Adrenal gland (tissue), 19 donors: ENCODE measurements around the gene EEF1AKMT4. TPM values are rescaled to one million over a fixed set of nuclear protein-coding genes. Genes with fewer than 3 reads are reported as not detected.

ENCODE experiments used
- DNase-seq, 7 donors: peaks; one replicate each; pipeline ENCODE4 v3.0.0-alpha.2; 2019 to 2020
- H3K27ac ChIP-seq, 5 donors: fragments of 200-600 bp; sonication (generic) in 4 of 5; 1 replicate in 3 of 5; 2 replicates in 2 of 5; pipeline versions ENCODE4 v1.5.1 to v1.8.0; 2016 to 2020; ENCODE audit warnings: mild to moderate bottlenecking in 1 of 5
- H3K27me3 ChIP-seq: fragments of 200-600 bp; 2 replicates; pipeline ENCODE4 v1.8.0; 2021
- H3K36me3 ChIP-seq, 2 donors: fragments of 200-600 bp; replicated peaks in 1 of 2; 1 replicate in 1 of 2; 2 replicates in 1 of 2; pipeline versions ENCODE4 v1.5.1 to v1.8.0; 2018 to 2022
- H3K4me1 ChIP-seq, 2 donors: fragments of 200-600 bp; replicated peaks in 1 of 2; 1 replicate in 1 of 2; 2 replicates in 1 of 2; pipeline versions ENCODE4 v1.5.1 to v1.8.0; 2018 to 2021
- H3K4me3 ChIP-seq, 4 donors: fragments of 200-600 bp; sonication (generic) in 3 of 4; one replicate each; pipeline ENCODE4 v1.5.1; 2016 to 2018
- H3K9me3 ChIP-seq, 3 donors: fragments of 200-600 bp; sonication (generic) in 1 of 3; replicated peaks in 1 of 3; 1 replicate in 2 of 3; 2 replicates in 1 of 3; pipeline versions ENCODE4 v1.5.1 to v1.8.0; 2016 to 2021
- POLR2A ChIP-seq, 2 donors: fragments of 450-650 bp; IDR thresholded peaks; one replicate each; pipeline ENCODE4 v1.6.1; 2017; ENCODE audit warnings: antibody characterized with exemption in 2 of 2, mild to moderate bottlenecking in 2 of 2, moderate library complexity in 1 of 2
- WGBS, 4 donors: extraction: QIAGEN DNeasy Blood & Tissue Kit in 2 of 4; methylation state at CpG; one replicate each; pipeline versions ENCODE4 v1.1.5 to v1.1.7; 2013 to 2017; 5-methylcytosine and 5-hydroxymethylcytosine counted together
- intact Hi-C, 2 donors: fragments of 100-400 bp; cut with DNase I; formaldehyde crosslinking; loops; one replicate each; pipeline versions ENCODE4 v1.14.1 to v1.15.0; 2022 to 2023
- long read RNA-seq, 10 donors: library from polyadenylated mRNA in 3 of 10; unstranded in 2 of 10; stranded (forward) in 1 of 10; transcript quantifications; one replicate each; pipeline ENCODE4 v2.0.0 and lab custom pipeline, GENCODE V29; 2021 to 2026
- polyA plus RNA-seq, 3 donors: library from polyadenylated mRNA; stranded (reverse); fragments of 200-250 nt in 2 of 3; fragments of 350-450 nt in 1 of 3; fragmentation: Illumina TruSeq in 1 of 3; extraction: RNeasy Lipid Tissue Mini Kit (QIAGEN cat#74804) in 1 of 3; gene quantifications; one replicate each; pipeline ENCODE4 v1.2.3, GENCODE V29; 2013 to 2014
- total RNA-seq, 9 donors: library from RNA; depleted of rRNA in 4 of 9; stranded (reverse); fragments of >200 nt in 4 of 9; fragments of 120-200 nt in 1 of 9; fragmentation: NEBNext Ultra II Directional in 1 of 9; extraction: Animal tissue kit (Norgen Biotek cat#: 25700) in 1 of 9; gene quantifications; one replicate each; pipeline versions ENCODE4 v1.1.0 to v1.2.4, GENCODE V29; 2013 to 2023
- TF ChIP-seq, protein P1 (sequence below), 6 experiments: fragments of 450-650 bp in 4 of 6; fragments of 200-600 bp in 2 of 6; sonication (generic) in 1 of 6; IDR thresholded peaks; 1 replicate in 5 of 6; 2 replicates in 1 of 6; pipeline versions ENCODE4 v1.5.1 to v1.8.0; 2016 to 2021; ENCODE audit warnings: antibody characterized with exemption in 6 of 6, mild to moderate bottlenecking in 2 of 6, moderate library complexity in 1 of 6
- donor health status: healthy with polysubstance abuse.
- donor health status: Bipolar disorder and iron deficiency.
- donor health status: DM: yes; HTN: yes; CAD: no.
- donor health status: DM: no; HTN: no; CAD: no.
- donor health status: DM: no; HTN: no; CAD: no.
- donor health status: DM: yes; HTN: yes; CAD: no.

Gene EEF1AKMT4
- 1 to 10 TPM; 2.7 to 8.3 (median 4.3) TPM for total RNA-seq
- 1 to 10 TPM; 1.8 to 6.6 (median 2.5) TPM for polyA plus RNA-seq
- long read RNA-seq, donor 1, transcript EEF1AKMT4-201 (3 exons, 1,823 nt) = major isoform, 7 of 7 reads
- long read RNA-seq, donor 1, partial matches to known transcripts = 0 of 7 reads
- long read RNA-seq, donor 1, other reads (novel, unspliced or antisense) = 0 of 7 reads
- long read RNA-seq, donor 2, partial matches to known transcripts = 0 of 3 reads
- long read RNA-seq, donor 2, other reads (novel, unspliced or antisense) = 0 of 3 reads
- long read RNA-seq, donor 3, transcript EEF1AKMT4-201 (3 exons, 1,823 nt) = major isoform, 6 of 6 reads
- long read RNA-seq, donor 3, partial matches to known transcripts = 0 of 6 reads
- long read RNA-seq, donor 3, other reads (novel, unspliced or antisense) = 0 of 6 reads
- long read RNA-seq, donor 4, partial matches to known transcripts = 0 of 2 reads
- long read RNA-seq, donor 4, other reads (novel, unspliced or antisense) = 0 of 2 reads
- long read RNA-seq, donor 5, transcript EEF1AKMT4-201 (3 exons, 1,823 nt) = major isoform, 11 of 12 reads
- long read RNA-seq, donor 5, partial matches to known transcripts = 0 of 12 reads
- long read RNA-seq, donor 5, other reads (novel, unspliced or antisense) = 1 of 12 reads
- long read RNA-seq, donor 6, transcript EEF1AKMT4-201 (3 exons, 1,823 nt) = major isoform, 5 of 5 reads
- long read RNA-seq, donor 6, partial matches to known transcripts = 0 of 5 reads
- long read RNA-seq, donor 6, other reads (novel, unspliced or antisense) = 0 of 5 reads
- long read RNA-seq, donor 7, partial matches to known transcripts = 0 of 4 reads
- long read RNA-seq, donor 7, other reads (novel, unspliced or antisense) = 0 of 4 reads
- long read RNA-seq, donor 8, partial matches to known transcripts = 0 of 2 reads
- long read RNA-seq, donor 8, other reads (novel, unspliced or antisense) = 0 of 2 reads
- long read RNA-seq, donor 9, partial matches to known transcripts = 0 of 4 reads
- long read RNA-seq, donor 9, other reads (novel, unspliced or antisense) = 0 of 4 reads
- long read RNA-seq, donor 10, transcript EEF1AKMT4-201 (3 exons, 1,823 nt) = major isoform, 5 of 5 reads
- long read RNA-seq, donor 10, partial matches to known transcripts = 0 of 5 reads
- long read RNA-seq, donor 10, other reads (novel, unspliced or antisense) = 0 of 5 reads

DNA sequence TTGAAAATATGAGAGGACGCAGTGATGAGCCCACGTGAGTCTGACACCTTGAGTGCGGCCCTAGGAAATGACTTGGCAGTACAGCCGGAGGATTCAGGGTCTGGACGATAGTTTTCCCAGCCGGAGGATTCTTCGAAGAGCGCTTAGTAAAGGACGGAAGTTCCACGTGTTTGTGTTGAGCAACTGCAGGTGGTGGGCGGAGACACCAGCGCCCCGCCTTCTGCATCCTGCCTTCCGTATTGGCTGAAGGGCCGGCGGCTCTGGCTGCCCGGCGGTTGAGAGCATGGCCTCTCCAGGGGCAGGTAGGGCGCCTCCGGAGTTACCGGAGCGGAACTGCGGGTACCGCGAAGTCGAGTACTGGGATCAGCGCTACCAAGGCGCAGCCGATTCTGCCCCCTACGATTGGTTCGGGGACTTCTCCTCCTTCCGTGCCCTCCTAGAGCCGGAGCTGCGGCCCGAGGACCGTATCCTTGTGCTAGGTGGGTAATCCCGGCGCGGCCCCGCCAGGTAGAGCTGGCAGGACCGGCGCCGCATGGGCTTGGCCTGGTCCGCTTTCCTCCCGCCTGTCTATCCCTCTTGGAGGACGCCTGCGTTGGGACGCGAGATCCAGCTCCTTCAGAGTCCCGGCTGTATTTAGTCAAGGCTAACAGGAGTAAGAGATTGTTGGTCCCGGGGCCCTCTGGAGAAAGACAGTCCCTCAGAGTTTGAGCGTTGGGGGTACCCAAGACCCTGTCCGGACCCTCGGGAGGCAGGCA is at the start of gene EEF1AKMT4:
EEF1AKMT4 (plus strand) TSS at position 261 of the 755 bp plus-strand sequence; CDS start at position 284, 23 bp downstream.
- H3K27me3 ChIP-seq = no peaks in the 10 kb centered on the region
- intact Hi-C loops = loop anchor here (10.0 kb wide), 1 partner anchor 355 kb away; no protein-coding TSS in a partner anchor
- DNase-seq = peak; percentile 95 to 99 (median 98)
- H3K27ac ChIP-seq = peak within 1 kb of the TSS; percentile 61 to 86 (median 72)
- H3K4me3 ChIP-seq = peak within 1 kb of the TSS; percentile 55 to 84 (median 79)
- WGBS, 4 donors = 0% methylated on average over 13 to 54 of the region's 54 CpGs
- peaks cover 4 to 15% of the 10 kb centered on the region in 2 donors for H3K4me1 ChIP-seq
- no peaks in the 10 kb centered on the region for H3K9me3 ChIP-seq
- TF ChIP-seq POLR2A (IDR thresholded peaks at IDR 0.05) = peak in 1 of 2 donors; percentile 61
- TF ChIP-seq, protein P1, sequence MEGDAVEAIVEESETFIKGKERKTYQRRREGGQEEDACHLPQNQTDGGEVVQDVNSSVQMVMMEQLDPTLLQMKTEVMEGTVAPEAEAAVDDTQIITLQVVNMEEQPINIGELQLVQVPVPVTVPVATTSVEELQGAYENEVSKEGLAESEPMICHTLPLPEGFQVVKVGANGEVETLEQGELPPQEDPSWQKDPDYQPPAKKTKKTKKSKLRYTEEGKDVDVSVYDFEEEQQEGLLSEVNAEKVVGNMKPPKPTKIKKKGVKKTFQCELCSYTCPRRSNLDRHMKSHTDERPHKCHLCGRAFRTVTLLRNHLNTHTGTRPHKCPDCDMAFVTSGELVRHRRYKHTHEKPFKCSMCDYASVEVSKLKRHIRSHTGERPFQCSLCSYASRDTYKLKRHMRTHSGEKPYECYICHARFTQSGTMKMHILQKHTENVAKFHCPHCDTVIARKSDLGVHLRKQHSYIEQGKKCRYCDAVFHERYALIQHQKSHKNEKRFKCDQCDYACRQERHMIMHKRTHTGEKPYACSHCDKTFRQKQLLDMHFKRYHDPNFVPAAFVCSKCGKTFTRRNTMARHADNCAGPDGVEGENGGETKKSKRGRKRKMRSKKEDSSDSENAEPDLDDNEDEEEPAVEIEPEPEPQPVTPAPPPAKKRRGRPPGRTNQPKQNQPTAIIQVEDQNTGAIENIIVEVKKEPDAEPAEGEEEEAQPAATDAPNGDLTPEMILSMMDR (IDR thresholded peaks at IDR 0.05) = peak; percentile 41 to 70 (median 55)
- H3K36me3 ChIP-seq = peaks cover 0 to 11% of the 10 kb centered on the region in 2 donors

DNA sequence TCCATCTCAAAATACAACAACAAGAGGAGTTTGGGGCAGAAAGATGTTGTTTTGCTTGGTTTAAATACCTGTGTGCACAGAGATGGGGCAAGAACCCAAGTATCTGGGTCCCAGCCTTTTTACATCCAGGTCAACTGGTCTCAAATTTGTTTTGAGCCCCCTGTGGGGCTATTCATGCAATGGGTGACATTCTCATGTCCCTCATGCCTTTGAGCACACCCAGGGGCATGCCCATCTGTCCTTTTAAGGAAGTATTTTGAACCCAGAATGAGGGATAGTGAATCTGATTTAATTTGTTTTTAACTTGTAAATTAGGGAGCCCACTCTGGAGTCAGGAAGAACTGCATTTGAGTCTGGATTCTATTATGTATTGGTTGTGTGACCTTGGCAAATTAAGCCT is 48.6 kb upstream of the EEF1AKMT4 start:
- Histone ChIP-seq H3K9me3 (no peaks in the 10 kb centered on the region), H3K27ac (no peak overlapping the region), H3K27me3 (no peaks in the 10 kb centered on the region), H3K4me3 (no peak overlapping the region), H3K4me1 (peaks cover 11 to 17% of the 10 kb centered on the region in 2 donors), H3K36me3 (peaks cover 0 to 1% of the 10 kb centered on the region in 2 donors)
- intact Hi-C loops = no loop called here
- no peak for DNase-seq
- TF ChIP-seq, protein P1 (IDR thresholded peaks at IDR 0.05) = no peak
- TF ChIP-seq POLR2A (IDR thresholded peaks at IDR 0.05) = no peak

DNA sequence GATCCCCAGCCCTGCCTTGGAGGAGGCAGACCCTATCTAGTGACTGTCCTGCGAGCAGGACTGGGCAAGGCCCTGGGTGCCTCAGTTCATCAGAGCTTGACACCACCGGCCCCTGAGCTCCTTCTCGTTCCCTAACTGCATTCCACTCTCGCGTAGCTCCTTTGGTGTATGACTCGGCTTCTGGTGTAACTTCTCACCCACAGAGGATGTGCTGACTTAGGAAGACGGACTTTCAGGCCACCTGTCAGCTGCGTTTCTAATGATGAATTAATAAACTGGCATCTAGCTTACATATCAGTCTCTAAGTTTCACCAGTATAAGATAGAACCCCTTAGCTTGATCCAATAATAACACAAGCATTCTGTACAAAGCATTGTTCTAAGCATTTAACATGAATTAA is 45.9 kb upstream of the EEF1AKMT4 start:
- TF ChIP-seq, protein P1 (IDR thresholded peaks at IDR 0.05) = no peak
- TF ChIP-seq POLR2A (IDR thresholded peaks at IDR 0.05) = no peak
- 76 to 90% (median 84%) methylated on average over 8 of the region's 8 CpGs for WGBS, 4 donors

More for the DNA sequence above, 45.9 kb upstream of the EEF1AKMT4 start:
- H3K27me3 ChIP-seq = no peaks in the 10 kb centered on the region
- no peaks in the 10 kb centered on the region for H3K9me3 ChIP-seq
- no peak overlapping the region for H3K4me3 ChIP-seq
- H3K27ac ChIP-seq = no peak overlapping the region
- no peaks in the 10 kb centered on the region for H3K36me3 ChIP-seq
- no peak for DNase-seq
- intact Hi-C loops = no loop called here
- H3K4me1 ChIP-seq = no peaks in the 10 kb centered on the region
